AG09309 (cell line): ENCODE data around the gene LRP1-AS.

Experiments
- DNase-seq: peaks from one replicate; pipeline ENCODE4 v3.0.0-alpha.2; 2010; ENCODE audit warnings: low read depth
- H3K4me3 ChIP-seq: 2 replicates; pipeline ENCODE4 v1.5.1; 2011; ENCODE audit warnings: mild to moderate bottlenecking, low read depth, low read length, moderate library complexity; ENCODE audit not compliant: control insufficient read depth
- CTCF ChIP-seq: IDR thresholded peaks from 2 replicates; pipeline ENCODE4 v1.5.1; 2011; ENCODE audit warnings: mild to moderate bottlenecking, low read depth, low read length, inconsistent platforms; ENCODE audit not compliant: insufficient read depth, control insufficient read depth; ENCODE audit errors: missing control alignments

Gene LRP1-AS

GRCh38 chr12:57106021-57106708 is 41.3 kb downstream of the LRP1-AS start:
- no peak for DNase-seq
- no peak overlapping the region for H3K4me3 ChIP-seq
- TF ChIP-seq CTCF: no peak

- no peak for DNase-seq
These were observed 42.2 kb downstream of the LRP1-AS start for GRCh38 chr12:57105011-57105753.

GRCh38 chr12:57104292-57104910 is 43.0 kb downstream of the LRP1-AS start:
- DNase-seq: no peak
- no peak for TF ChIP-seq CTCF
- no peak overlapping the region for H3K4me3 ChIP-seq

More at GRCh38 chr12:57105011-57105753, 42.2 kb downstream of the LRP1-AS start:
- H3K4me3 ChIP-seq: no peak overlapping the region
- TF ChIP-seq CTCF: no peak

- H3K4me3 ChIP-seq: no peak overlapping the region
- TF ChIP-seq CTCF: no peak
- no peak for DNase-seq
These were observed 43.6 kb downstream of the LRP1-AS start for GRCh38 chr12:57103856-57104255.

- no peak for TF ChIP-seq CTCF
- H3K4me3 ChIP-seq: no peak overlapping the region
- no peak for DNase-seq
These were observed 45.3 kb downstream of the LRP1-AS start for GRCh38 chr12:57101892-57102695.

- no peak for TF ChIP-seq CTCF
- DNase-seq: no peak
- no peak overlapping the region for H3K4me3 ChIP-seq
These were observed 47.7 kb downstream of the LRP1-AS start for GRCh38 chr12:57099766-57100165.
